GM12801 (cell line): ENCODE measurements around the gene VPS37C.
A peak's percentile ranks its signal among the peaks of the same experiment; 100 is the strongest.

ENCODE experiments used
- CTCF ChIP-seq: IDR thresholded peaks from one replicate; pipeline ENCODE4 v1.5.1; 2011; ENCODE audit warnings: control low read depth; ENCODE audit not compliant: insufficient read length; ENCODE audit errors: extremely low read depth

VPS37C gene

GRCh38 chr11:61194981-61195695 is 33.9 kb upstream of the VPS37C start:
- TF ChIP-seq CTCF: no peak

- TF ChIP-seq CTCF: no peak
Observed at GRCh38 chr11:61194169-61194671, 33.0 kb upstream of the VPS37C start.

- TF ChIP-seq CTCF: no peak
Observed at GRCh38 chr11:61193596-61193995, 32.4 kb upstream of the VPS37C start.

- no peak for TF ChIP-seq CTCF
Observed at GRCh38 chr11:61189933-61190332, 28.7 kb upstream of the VPS37C start.

- TF ChIP-seq CTCF: peak; percentile 83
Observed at GRCh38 chr11:61187505-61188130, 26.4 kb upstream of the VPS37C start.

- TF ChIP-seq CTCF: no peak
Observed at GRCh38 chr11:61186504-61186903, 25.3 kb upstream of the VPS37C start.

- TF ChIP-seq CTCF: no peak
Observed at GRCh38 chr11:61183645-61184044, 22.4 kb upstream of the VPS37C start.
